ENCODE data around the gene TSR1. TPM values are rescaled to one million over a fixed set of nuclear protein-coding genes. Genes with fewer than 3 reads are reported as not detected.
A peak's percentile ranks its signal among the peaks of the same experiment; 100 is the strongest.

TSR1 gene
- total RNA-seq, 2 donors from 2014 or later: 36.4 to 38.2 TPM

- Mint-ChIP-seq H3K4me1 (ENCODE audit: low read depth) (peaks cover 27% of the 10 kb centered on the region), H3K9me3 (no peaks in the 10 kb centered on the region), H3K27ac (peak overlapping the region; percentile 71), H3K4me3 (no peak overlapping the region), H3K36me3 (ENCODE audit: insufficient read depth in 2 of 2) (peaks cover 2 to 9% of the 10 kb centered on the region in 2 donors), H3K27me3 (ENCODE audit: low read depth) (no peaks in the 10 kb centered on the region)
- DNase-seq (no peak), ATAC-seq (replicated peaks in 1 of 2) (no peak)
Measured at GRCh38 chr17:2309338-2310154, 26.7 kb downstream of the TSR1 start.

DNA sequence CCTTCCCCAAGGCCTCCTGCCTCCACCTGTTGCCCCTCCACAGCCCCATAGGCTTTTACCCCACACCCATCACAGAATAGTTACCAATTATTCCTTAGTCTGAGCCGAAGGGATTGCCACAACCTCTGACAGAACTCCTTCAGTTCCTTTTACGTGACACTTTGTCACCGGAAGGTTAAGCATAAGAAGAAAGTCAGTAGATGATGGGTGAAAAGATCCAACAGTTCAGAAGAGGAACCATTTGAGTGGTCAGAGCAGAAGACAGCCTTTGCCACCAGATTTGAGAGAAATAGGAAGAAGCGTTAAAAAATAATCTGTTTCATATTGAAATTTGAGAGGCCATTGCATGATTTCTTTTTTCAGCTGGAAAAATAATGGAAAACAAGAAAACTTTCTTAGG, 31.3 kb downstream of the TSR1 start:
- H3K4me1 Mint-ChIP-seq (ENCODE audit: low read depth): peaks cover 55% of the 10 kb centered on the region
- no peak overlapping the region for H3K27ac Mint-ChIP-seq

DNA sequence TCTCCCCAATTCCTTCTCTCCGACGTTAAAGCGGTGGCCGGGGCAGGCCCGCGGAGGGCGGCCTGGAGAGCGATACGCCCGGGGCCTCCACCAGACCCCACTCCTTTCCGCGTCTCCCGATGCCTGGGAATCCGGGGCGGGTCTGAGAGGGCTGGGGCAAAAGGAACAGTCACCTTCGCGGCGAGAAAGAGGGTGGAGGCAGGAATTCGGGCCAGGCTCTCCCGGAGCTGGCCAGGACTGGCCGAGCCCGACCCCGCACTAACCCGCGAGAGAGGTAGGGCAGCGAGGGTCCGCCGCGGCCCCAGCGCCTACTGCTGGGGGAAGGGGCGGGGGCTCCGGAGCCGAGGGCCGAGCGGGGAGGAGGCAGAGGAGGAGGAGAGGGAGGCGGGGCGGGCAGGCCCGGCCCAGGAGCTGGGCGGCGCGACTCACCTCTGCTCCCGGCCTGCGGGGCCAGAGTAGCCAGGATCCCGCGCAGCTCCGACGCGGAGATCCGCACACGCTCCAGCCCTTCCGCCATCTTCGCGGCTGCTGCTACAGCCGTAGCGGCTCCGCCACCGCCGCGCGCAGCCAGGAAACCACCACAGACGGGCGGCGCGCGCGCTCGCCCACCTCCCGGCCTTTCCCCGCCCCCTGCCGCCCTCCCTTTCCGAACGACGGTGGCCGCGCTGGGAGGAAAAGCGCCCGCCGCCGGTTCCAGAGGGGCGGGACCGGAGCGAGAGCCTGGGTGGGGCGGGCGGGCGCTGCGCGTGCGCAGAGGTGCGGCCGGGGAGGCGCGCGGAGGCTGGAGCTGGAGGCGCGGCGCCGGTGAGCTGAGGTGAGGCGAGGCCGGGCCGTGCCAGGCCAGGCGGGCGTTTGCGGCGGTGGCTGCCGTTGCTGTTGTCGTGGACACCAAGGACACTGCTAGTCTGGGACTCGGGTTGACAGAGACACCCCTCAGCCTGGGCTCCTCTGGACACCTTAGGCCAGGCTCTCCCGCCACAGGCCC, 32.8 kb downstream of the TSR1 start, which contains the start of the genes SMG6 and SRR:
Gene SMG6, minus strand, starts transcription at position 582 of the 985 bp plus-strand sequence. Its CDS starts 65 bp downstream, at position 517.
Gene SRR, plus strand, starts transcription at position 747 of the 985 bp plus-strand sequence. CDS start 11,611 bp downstream, outside the sequence.
- Mint-ChIP-seq H3K4me1 (ENCODE audit: low read depth) (peaks cover 48% of the 10 kb centered on the region), H3K9me3 (no peaks in the 10 kb centered on the region), H3K36me3 (ENCODE audit: insufficient read depth in 2 of 2) (peaks cover 3 to 14% of the 10 kb centered on the region in 2 donors), H3K27ac (peak within 1 kb of the TSS; percentile 69), H3K27me3 (ENCODE audit: low read depth) (no peaks in the 10 kb centered on the region), H3K4me3 (peak within 1 kb of the TSS; percentile 89 to 93)
- DNase-seq: peak; percentile 92 to 94
- peak; percentile 87 to 88 for ATAC-seq (replicated peaks in 1 of 2)

More for the DNA sequence above, 31.3 kb downstream of the TSR1 start:
- ATAC-seq (replicated peaks in 1 of 2): no peak
- Mint-ChIP-seq H3K9me3 (no peaks in the 10 kb centered on the region), H3K27me3 (ENCODE audit: low read depth) (no peaks in the 10 kb centered on the region), H3K36me3 (ENCODE audit: insufficient read depth in 2 of 2) (peaks cover 6 to 11% of the 10 kb centered on the region in 2 donors), H3K4me3 (peak overlapping the region; percentile 70 to 73)
- DNase-seq: no peak

DNA sequence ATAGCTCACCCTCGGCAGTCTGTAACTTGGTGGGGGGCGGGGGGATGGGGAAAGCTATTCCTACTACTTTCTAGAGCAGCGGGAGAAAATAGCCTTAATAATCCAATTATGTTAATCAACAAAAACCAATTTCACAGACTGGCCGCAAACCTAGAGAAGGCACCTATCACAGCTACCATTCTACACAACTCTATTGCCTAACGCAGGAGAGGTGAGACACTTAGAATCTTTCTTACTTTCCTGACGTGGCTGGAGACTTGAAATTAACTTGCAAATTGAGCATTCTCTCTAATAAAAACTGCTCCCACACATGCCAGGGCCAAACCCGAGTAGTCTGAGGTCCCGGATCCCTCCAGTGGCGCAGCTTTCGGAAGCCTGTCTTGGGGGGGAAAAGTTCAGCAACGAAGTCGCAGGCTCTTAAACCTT, 33.5 kb downstream of the TSR1 start:
- peak overlapping the region; percentile 69 for H3K27ac Mint-ChIP-seq
- no peaks in the 10 kb centered on the region for H3K9me3 Mint-ChIP-seq
- no peaks in the 10 kb centered on the region for H3K27me3 Mint-ChIP-seq (ENCODE audit: low read depth)
- peak overlapping the region; percentile 89 to 93 for H3K4me3 Mint-ChIP-seq
- peaks cover 48% of the 10 kb centered on the region for H3K4me1 Mint-ChIP-seq (ENCODE audit: low read depth)
- DNase-seq: no peak
- no peak for ATAC-seq (replicated peaks in 1 of 2)
- peaks cover 3 to 17% of the 10 kb centered on the region in 2 donors for H3K36me3 Mint-ChIP-seq (ENCODE audit: insufficient read depth in 2 of 2)

DNA sequence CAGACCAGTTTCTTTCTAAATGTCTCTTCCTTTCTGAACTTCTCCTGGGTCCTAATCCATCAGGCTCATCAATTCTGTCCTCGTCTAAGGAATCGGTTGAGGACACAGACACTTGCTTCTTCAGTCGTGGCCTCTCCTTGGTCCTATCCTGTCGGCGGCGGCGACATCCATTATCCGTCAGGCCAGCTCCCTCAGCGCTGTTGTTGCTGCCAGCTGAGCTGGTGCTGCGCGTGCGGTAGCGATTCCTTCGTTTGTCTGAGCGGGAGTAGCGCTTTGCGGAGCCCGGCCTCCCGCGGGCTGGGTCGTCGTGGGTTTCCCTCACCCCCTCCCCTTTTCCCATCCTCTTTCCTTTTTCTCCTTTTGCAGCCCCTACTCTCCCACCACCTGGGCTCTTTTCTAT, 36.5 kb downstream of the TSR1 start:
- Mint-ChIP-seq H3K36me3 (ENCODE audit: insufficient read depth in 2 of 2) (peaks cover 9 to 26% of the 10 kb centered on the region in 2 donors), H3K27me3 (ENCODE audit: low read depth) (no peaks in the 10 kb centered on the region), H3K9me3 (no peaks in the 10 kb centered on the region), H3K27ac (no peak overlapping the region), H3K4me1 (ENCODE audit: low read depth) (peaks cover 53% of the 10 kb centered on the region), H3K4me3 (peak overlapping the region in 1 of 2 donors; percentile 4)
- ATAC-seq (replicated peaks in 1 of 2) (no peak), DNase-seq (no peak)

DNA sequence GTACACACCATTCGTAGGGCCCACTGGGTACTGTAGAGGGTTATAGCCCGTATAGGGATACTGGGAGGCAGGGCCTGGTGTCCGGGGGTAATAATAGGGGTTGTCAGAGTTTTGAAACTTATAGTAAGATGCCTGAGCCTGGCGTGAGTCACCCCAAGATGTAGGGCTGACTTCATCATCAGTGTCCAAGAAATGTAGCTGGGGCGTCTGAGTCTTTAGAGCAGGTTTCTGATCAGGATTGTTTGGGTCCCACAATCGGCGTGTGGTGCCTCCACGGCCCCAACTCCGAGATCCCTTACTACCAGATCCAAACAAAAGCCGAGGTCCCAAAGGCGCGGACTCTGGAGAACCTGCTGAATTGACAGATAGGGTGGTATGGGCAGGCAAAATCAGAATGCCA, 37.1 kb downstream of the TSR1 start:
- H3K4me1 Mint-ChIP-seq (ENCODE audit: low read depth): peaks cover 54% of the 10 kb centered on the region
- no peaks in the 10 kb centered on the region for H3K27me3 Mint-ChIP-seq (ENCODE audit: low read depth)
- no peak for DNase-seq
- ATAC-seq (replicated peaks in 1 of 2): no peak
- H3K9me3 Mint-ChIP-seq: no peaks in the 10 kb centered on the region
- no peak overlapping the region for H3K4me3 Mint-ChIP-seq
- H3K36me3 Mint-ChIP-seq (ENCODE audit: insufficient read depth in 2 of 2): peaks cover 12 to 28% of the 10 kb centered on the region in 2 donors
- no peak overlapping the region for H3K27ac Mint-ChIP-seq

GRCh38 chr17:2297023-2297422, 39.2 kb downstream of the TSR1 start:
- ATAC-seq (replicated peaks in 1 of 2) (no peak), DNase-seq (no peak)
- H3K36me3 Mint-ChIP-seq (ENCODE audit: insufficient read depth in 2 of 2): peaks cover 14 to 30% of the 10 kb centered on the region in 2 donors
- H3K27ac Mint-ChIP-seq: no peak overlapping the region
- peaks cover 47% of the 10 kb centered on the region for H3K4me1 Mint-ChIP-seq (ENCODE audit: low read depth)
- no peaks in the 10 kb centered on the region for H3K9me3 Mint-ChIP-seq
- no peak overlapping the region for H3K4me3 Mint-ChIP-seq
- no peaks in the 10 kb centered on the region for H3K27me3 Mint-ChIP-seq (ENCODE audit: low read depth)

DNA sequence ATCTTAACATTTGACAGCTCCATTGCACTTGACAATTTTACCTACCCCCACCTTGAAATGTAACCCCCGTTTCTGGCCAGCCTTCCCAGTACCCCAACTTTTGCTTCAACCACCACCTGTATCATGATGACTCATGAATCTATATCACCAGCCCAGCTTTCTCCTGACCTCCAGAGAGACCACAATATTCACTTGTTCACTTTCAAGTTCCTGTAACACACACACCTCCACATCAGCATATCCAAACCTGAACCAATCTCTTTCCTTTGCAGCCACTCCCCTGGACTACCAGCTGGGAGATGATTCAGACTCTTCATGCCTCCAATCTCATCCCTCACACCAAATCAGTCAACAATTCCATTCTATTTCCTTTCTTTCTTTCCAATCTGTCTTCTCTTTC, 40.7 kb downstream of the TSR1 start:
- DNase-seq (no peak), ATAC-seq (replicated peaks in 1 of 2) (peak; percentile 73 to 74)
- Mint-ChIP-seq H3K4me1 (ENCODE audit: low read depth) (peaks cover 32% of the 10 kb centered on the region), H3K9me3 (no peaks in the 10 kb centered on the region), H3K4me3 (peak overlapping the region; percentile 24 to 37), H3K27ac (peak overlapping the region; percentile 4), H3K27me3 (ENCODE audit: low read depth) (no peaks in the 10 kb centered on the region), H3K36me3 (ENCODE audit: insufficient read depth in 2 of 2) (peaks cover 17 to 37% of the 10 kb centered on the region in 2 donors)

- Mint-ChIP-seq H3K27me3 (ENCODE audit: low read depth) (no peaks in the 10 kb centered on the region), H3K9me3 (no peaks in the 10 kb centered on the region), H3K4me3 (no peak overlapping the region), H3K36me3 (ENCODE audit: insufficient read depth in 2 of 2) (peaks cover 20 to 28% of the 10 kb centered on the region in 2 donors), H3K27ac (no peak overlapping the region), H3K4me1 (ENCODE audit: low read depth) (peaks cover 22% of the 10 kb centered on the region)
- DNase-seq (no peak), ATAC-seq (replicated peaks in 1 of 2) (no peak)
Measured at GRCh38 chr17:2292100-2292499, 44.2 kb downstream of the TSR1 start.

- no peaks in the 10 kb centered on the region for H3K27me3 Mint-ChIP-seq (ENCODE audit: low read depth)
- no peaks in the 10 kb centered on the region for H3K9me3 Mint-ChIP-seq
- peaks cover 14 to 18% of the 10 kb centered on the region in 2 donors for H3K36me3 Mint-ChIP-seq (ENCODE audit: insufficient read depth in 2 of 2)
- no peak overlapping the region for H3K4me3 Mint-ChIP-seq
- peaks cover 6% of the 10 kb centered on the region for H3K4me1 Mint-ChIP-seq (ENCODE audit: low read depth)
- no peak for DNase-seq
- no peak for ATAC-seq (replicated peaks in 1 of 2)
- no peak overlapping the region for H3K27ac Mint-ChIP-seq
Measured at GRCh38 chr17:2289878-2290478, 46.3 kb downstream of the TSR1 start.

GRCh38 chr17:2283302-2283701, 53.0 kb downstream of the TSR1 start:
- Mint-ChIP-seq H3K27me3 (ENCODE audit: low read depth) (no peaks in the 10 kb centered on the region), H3K27ac (no peak overlapping the region), H3K36me3 (ENCODE audit: insufficient read depth in 2 of 2) (peaks cover 14 to 29% of the 10 kb centered on the region in 2 donors), H3K4me3 (no peak overlapping the region), H3K9me3 (no peaks in the 10 kb centered on the region), H3K4me1 (ENCODE audit: low read depth) (peaks cover 34% of the 10 kb centered on the region)
- no peak for DNase-seq
- ATAC-seq (replicated peaks in 1 of 2): no peak

GRCh38 chr17:2282297-2282873, 53.9 kb downstream of the TSR1 start:
- Mint-ChIP-seq H3K36me3 (ENCODE audit: insufficient read depth in 2 of 2) (peaks cover 11 to 29% of the 10 kb centered on the region in 2 donors), H3K9me3 (no peaks in the 10 kb centered on the region), H3K27me3 (ENCODE audit: low read depth) (no peaks in the 10 kb centered on the region), H3K4me1 (ENCODE audit: low read depth) (peaks cover 34% of the 10 kb centered on the region), H3K4me3 (peak overlapping the region in 1 of 2 donors; percentile 4), H3K27ac (peak overlapping the region; percentile 59)
- ATAC-seq (replicated peaks in 1 of 2): peak; percentile 49 to 69
- no peak for DNase-seq

All from activated T-cell treated with anti-CD3 and anti-CD28 coated beads, Interleukin-2, amount 50 U/mL, for 72 hours (primary cell).